SH-SY5Y (cell line): ENCODE results near the gene FBXW7.

ENCODE experiments used
- GATA2 ChIP-seq: IDR thresholded peaks from 2 replicates; pipeline ENCODE4 v1.6.1; 2011; ENCODE audit warnings: mild to moderate bottlenecking, low read depth, low read length
- GATA3 ChIP-seq: IDR thresholded peaks from 2 replicates; pipeline ENCODE4 v1.6.1; 2011; ENCODE audit warnings: low read depth, mild to moderate bottlenecking, low read length, moderate library complexity

DNA sequence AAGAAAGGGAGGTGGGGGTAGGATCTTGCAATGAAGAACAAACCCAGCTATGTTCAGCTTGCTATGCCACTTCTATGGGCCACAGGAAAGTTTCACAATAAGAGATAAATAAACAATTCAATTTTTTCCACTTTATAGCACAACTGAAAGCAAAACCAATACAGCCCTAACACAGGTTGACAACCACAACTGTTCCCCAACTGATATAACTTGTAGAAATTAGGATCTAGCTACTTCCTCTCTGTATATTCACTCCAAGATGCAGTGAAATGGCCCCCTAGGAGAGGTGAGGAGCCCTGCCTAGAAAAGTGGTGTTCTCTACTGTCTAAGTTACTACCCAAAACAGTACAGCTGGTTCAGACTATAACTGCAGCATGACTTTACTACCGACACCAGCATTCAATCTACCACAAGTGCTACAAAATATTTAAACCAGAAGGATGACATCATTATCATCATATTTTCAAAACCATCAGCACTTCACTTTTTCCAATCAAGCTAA is 77.0 kb downstream of the FBXW7 start:
- TF ChIP-seq GATA2 (no peak), GATA3 (no peak)
